GM18499 (cell line): ENCODE results near the gene CHAC1.
"Not testable (repeated sequence)": the region's sequence is repeated elsewhere in the genome, so short reads cannot be mapped to it uniquely, and the experiment has no call there.

ENCODE experiments used
- ATAC-seq: cut with Tn5 transposase; IDR thresholded peaks from one replicate; pipeline ENCODE4 v1.9.1; 2021; ENCODE audit warnings: moderate number of reproducible peaks; ENCODE audit not compliant: insufficient read depth, unreplicated experiment

CHAC1 gene

GRCh38 chr15:40955930-40956540 is 2.8 kb downstream of the CHAC1 start:
- no peak for ATAC-seq

GRCh38 chr15:40956541-40956982 is 3.3 kb downstream of the CHAC1 start:
- no peak for ATAC-seq

- ATAC-seq = no peak
Observed at GRCh38 chr15:40957041-40957555, 3.8 kb downstream of the CHAC1 start.

GRCh38 chr15:40957581-40958051 is 4.3 kb downstream of the CHAC1 start:
- ATAC-seq = no peak

- ATAC-seq = no peak
Observed at GRCh38 chr15:40958146-40958545, 4.9 kb downstream of the CHAC1 start.

GRCh38 chr15:40958723-40959122 is 5.5 kb downstream of the CHAC1 start:
- ATAC-seq = no peak

- ATAC-seq = no peak
Observed at GRCh38 chr15:40959331-40960141, 6.3 kb downstream of the CHAC1 start.

GRCh38 chr15:40960151-40960885 is 7.0 kb downstream of the CHAC1 start:
- no peak for ATAC-seq

GRCh38 chr15:40960925-40961324 is 7.7 kb downstream of the CHAC1 start:
- ATAC-seq = no peak

GRCh38 chr15:40961740-40962139 is 8.5 kb downstream of the CHAC1 start:
- ATAC-seq = not testable (repeated sequence)

- ATAC-seq = not testable (repeated sequence)
Observed at GRCh38 chr15:40962317-40962716, 9.0 kb downstream of the CHAC1 start.

GRCh38 chr15:40963201-40963600 is 9.9 kb downstream of the CHAC1 start:
- ATAC-seq = no peak

- no peak for ATAC-seq
Observed at GRCh38 chr15:40964006-40964405, 10.7 kb downstream of the CHAC1 start.

GRCh38 chr15:40964634-40965033 is 11.4 kb downstream of the CHAC1 start:
- ATAC-seq = no peak

- no peak for ATAC-seq
Observed at GRCh38 chr15:40968290-40969085, 15.2 kb downstream of the CHAC1 start.

- ATAC-seq = no peak
Observed at GRCh38 chr15:40969363-40969762, 16.1 kb downstream of the CHAC1 start.

- ATAC-seq = no peak
Observed at GRCh38 chr15:40974879-40975278, 21.6 kb downstream of the CHAC1 start.

GRCh38 chr15:40976819-40977218 is 23.5 kb downstream of the CHAC1 start:
- no peak for ATAC-seq

- ATAC-seq = no peak
Observed at GRCh38 chr15:40978141-40978540, 24.9 kb downstream of the CHAC1 start.

- ATAC-seq = no peak
Observed at GRCh38 chr15:40978562-40978961, 25.3 kb downstream of the CHAC1 start.
